ENCODE data around the gene RCAN1. TPM values are rescaled to one million over a fixed set of nuclear protein-coding genes. Genes with fewer than 3 reads are reported as not detected.
"Not testable (repeated sequence)": the region's sequence is repeated elsewhere in the genome, so short reads cannot be mapped to it uniquely, and the experiment has no call there.

RCAN1 gene
- total and polyA plus RNA-seq, 9 of the 15 experiments (the other 6 are each of a cell fraction or from before 2014, with no cell fraction given), result 4.4 to 16.5 (median 12.3) TPM

GRCh38 chr21:34499116-34499515 is 115.8 kb downstream of the RCAN1 start:
- intact Hi-C loops (cut with micrococcal nuclease) (no loop called here), in situ Hi-C loops (cut with MboI) (no loop called here)
- Histone ChIP-seq H3K36me3 (ENCODE audit: control insufficient read depth, insufficient read depth, low read length) (no peaks in the 10 kb centered on the region), H3K27me3 (ENCODE audit: control insufficient read depth in 2 of 2, insufficient read depth in 2 of 2, low read length in 2 of 2) (peaks cover 3 to 5% of the 10 kb centered on the region in 2 experiments; a peak in 3 of 5 replicates), H3K9me3 (replicated peaks; ENCODE audit: control insufficient read depth, insufficient read depth, low read depth, low read length) (peaks cover 5% of the 10 kb centered on the region; the same call in 1 of the 2 replicates), H3K4me3 (no peak overlapping the region), H3K4me1 (replicated peaks in 1 of 2; ENCODE audit: control insufficient read depth in 2 of 2, insufficient read depth in 2 of 2, low read length in 2 of 2) (no peaks in the 10 kb centered on the region), H3K79me2 (ENCODE audit: control insufficient read depth, insufficient read depth, low read length) (no peaks in the 10 kb centered on the region), H4K20me1 (replicated peaks; ENCODE audit: control insufficient read depth, insufficient read depth, low read length) (no peaks in the 10 kb centered on the region), H3K4me2 (ENCODE audit: insufficient read depth, low read length) (no peak overlapping the region), H3K27ac (ENCODE audit: extremely low read depth, low read depth, low read length) (no peak overlapping the region), H3K9ac (ENCODE audit: insufficient read depth in 1 of 2, low read depth in 2 of 2, low read length in 2 of 2) (no peak overlapping the region), H3K9me1 (ENCODE audit: control insufficient read depth, insufficient read depth, low read length) (no peaks in the 10 kb centered on the region), H2AFZ (ENCODE audit: low read depth, low read length) (no peak overlapping the region)
- DNase-seq (ENCODE audit: extremely low read depth in 1 of 4, low spot score in 3 of 4), result no peak
- TF ChIP-seq ZKSCAN3 (CRISPR knock-in tag; IDR thresholded peaks at IDR 0.05) (no peak), ILF3 (IDR thresholded peaks at IDR 0.05; ENCODE audit: borderline replicate concordance) (no peak)
- ATAC-seq, result no peak
- BruUV-seq (replicated peaks), result no TSS peak
- no peak for FAIRE-seq
- ChIA-PET POLR2A (interaction anchor here (1.6 kb wide), 1 partner anchor 12 kb away, joined by 6 read pairs; no protein-coding TSS in a partner anchor), CTCF (ENCODE audit: low intra/inter-chr PET ratio) (interaction anchor here (0.5 kb wide), 1 partner anchor 38 kb away, joined by 4 read pairs; no protein-coding TSS in a partner anchor)
- WGBS (ENCODE audit: insufficient coverage, low coverage, missing lambda C conversion rate), result 2% methylated on average over 4 of the region's 4 CpGs

- no peak overlapping the region for H3K9ac ChIP-seq (ENCODE audit: insufficient read depth in 1 of 2, low read depth in 2 of 2, low read length in 2 of 2)
- ATAC-seq (no peak), FAIRE-seq (no peak), DNase-seq (ENCODE audit: extremely low read depth in 1 of 4, low spot score in 3 of 4) (no peak)
- POLR2A ChIA-PET, result interaction anchor here (1.6 kb wide), 1 partner anchor 12 kb away, joined by 6 read pairs; no protein-coding TSS in a partner anchor
- H2AFZ ChIP-seq (ENCODE audit: low read depth, low read length), result no peak overlapping the region
- WGBS (ENCODE audit: insufficient coverage, low coverage, missing lambda C conversion rate), result 9% methylated on average over 3 of the region's 3 CpGs
- no peaks in the 10 kb centered on the region for H3K4me1 ChIP-seq (replicated peaks in 1 of 2; ENCODE audit: control insufficient read depth in 2 of 2, insufficient read depth in 2 of 2, low read length in 2 of 2)
- H3K27me3 ChIP-seq (ENCODE audit: control insufficient read depth in 2 of 2, insufficient read depth in 2 of 2, low read length in 2 of 2), result peaks cover 0 to under 1% of the 10 kb centered on the region in 2 experiments; a peak in 2 of 5 replicates
- intact Hi-C loops (cut with micrococcal nuclease) (no loop called here), in situ Hi-C loops (cut with MboI) (no loop called here)
- TF ChIP-seq FOXK1 (CRISPR knock-in tag; IDR thresholded peaks at IDR 0.05; ENCODE audit: borderline replicate concordance), result no peak
- peak; percentile 46 for TF ChIP-seq NFIC (IDR thresholded peaks at IDR 0.05)
- peaks cover 5% of the 10 kb centered on the region; the same call in 1 of the 2 replicates for H3K9me3 ChIP-seq (replicated peaks; ENCODE audit: control insufficient read depth, insufficient read depth, low read depth, low read length)
- no peak overlapping the region for H3K27ac ChIP-seq (ENCODE audit: extremely low read depth, low read depth, low read length)
- H3K36me3 ChIP-seq (ENCODE audit: control insufficient read depth, insufficient read depth, low read length), result no peaks in the 10 kb centered on the region
- H4K20me1 ChIP-seq (replicated peaks; ENCODE audit: control insufficient read depth, insufficient read depth, low read length), result no peaks in the 10 kb centered on the region
- H3K4me3 ChIP-seq, result no peak overlapping the region
- BruUV-seq (replicated peaks), result no TSS peak
- CTCF ChIA-PET (ENCODE audit: low intra/inter-chr PET ratio), result no interaction called here
- no peaks in the 10 kb centered on the region for H3K9me1 ChIP-seq (ENCODE audit: control insufficient read depth, insufficient read depth, low read length)
- no peaks in the 10 kb centered on the region for H3K79me2 ChIP-seq (ENCODE audit: control insufficient read depth, insufficient read depth, low read length)
- H3K4me2 ChIP-seq (ENCODE audit: insufficient read depth, low read length), result no peak overlapping the region
These were observed 116.3 kb downstream of the RCAN1 start for GRCh38 chr21:34498623-34499022.

GRCh38 chr21:34483854-34484253 is 131.1 kb downstream of the RCAN1 start:
- H3K9me3 ChIP-seq (replicated peaks; ENCODE audit: control insufficient read depth, insufficient read depth, low read depth, low read length); DNase-seq (ENCODE audit: extremely low read depth in 1 of 4, low spot score in 3 of 4); H3K4me1 ChIP-seq (replicated peaks in 1 of 2; ENCODE audit: control insufficient read depth in 2 of 2, insufficient read depth in 2 of 2, low read length in 2 of 2); H4K20me1 ChIP-seq (replicated peaks; ENCODE audit: control insufficient read depth, insufficient read depth, low read length); H3K36me3 ChIP-seq (ENCODE audit: control insufficient read depth, insufficient read depth, low read length); POLR2A ChIA-PET; CTCF ChIA-PET (ENCODE audit: low intra/inter-chr PET ratio); H3K27me3 ChIP-seq (ENCODE audit: control insufficient read depth in 2 of 2, insufficient read depth in 2 of 2, low read length in 2 of 2); H3K4me3 ChIP-seq; FAIRE-seq; in situ Hi-C loops (cut with MboI); H3K79me2 ChIP-seq (ENCODE audit: control insufficient read depth, insufficient read depth, low read length); ATAC-seq; H3K4me2 ChIP-seq (ENCODE audit: insufficient read depth, low read length); intact Hi-C loops (cut with micrococcal nuclease); BruUV-seq (replicated peaks); H2AFZ ChIP-seq (ENCODE audit: low read depth, low read length); H3K9me1 ChIP-seq (ENCODE audit: control insufficient read depth, insufficient read depth, low read length); H3K27ac ChIP-seq (ENCODE audit: extremely low read depth, low read depth, low read length); H3K9ac ChIP-seq (ENCODE audit: insufficient read depth in 1 of 2, low read depth in 2 of 2, low read length in 2 of 2): not testable (repeated sequence)
- no CpG with 5 or more reads among the region's 5 CpGs for WGBS (ENCODE audit: insufficient coverage, low coverage, missing lambda C conversion rate)
